NB4 (cell line): Measurements from ENCODE around the gene CSTF2T.

Experiments used
- CTCF ChIP-seq: IDR thresholded peaks from one replicate; pipeline ENCODE4 v1.5.1; 2012; ENCODE audit warnings: low read depth, low read length
- MAX ChIP-seq: IDR thresholded peaks from 2 replicates; pipeline ENCODE4 v1.6.1; 2011; ENCODE audit warnings: low read depth, low read length
- MYC ChIP-seq: IDR thresholded peaks from 2 replicates; pipeline ENCODE4 v1.6.1; 2011; ENCODE audit warnings: low read depth, low read length
- POLR2A ChIP-seq: IDR thresholded peaks from 2 replicates; pipeline ENCODE4 v1.6.1; 2011; ENCODE audit warnings: mild to moderate bottlenecking; ENCODE audit not compliant: insufficient read length; ENCODE audit errors: extremely low read depth

GRCh38 chr10:51729822-51730555 lies 30.6 kb upstream of the CSTF2T start:
- no peak for TF ChIP-seq CTCF
- TF ChIP-seq POLR2A = no peak
- TF ChIP-seq MAX = no peak
- no peak for TF ChIP-seq MYC
